Right renal pelvis (tissue), 4 donors: ENCODE data around the gene GCN1. TPM values are rescaled to one million over a fixed set of nuclear protein-coding genes. Genes with fewer than 3 reads are reported as not detected.

ENCODE experiments used
- DNase-seq, 4 donors: peaks; one replicate each; pipeline ENCODE4 v3.0.0-alpha.2; 2013; ENCODE audit warnings: low read depth in 4 of 4, low spot score in 3 of 4, missing footprints in 1 of 4
- polyA plus RNA-seq, 4 donors: library from polyadenylated mRNA; unstranded; fragments of 120-200 nt; gene quantifications; one replicate each; pipeline ENCODE4 v1.2.1, GENCODE V29; 2013; ENCODE audit not compliant: insufficient read length in 4 of 4

GCN1 gene
- polyA plus RNA-seq, 4 donors: 44.9 to 55.4 (median 51.4) TPM

GRCh38 chr12:120150919-120151525 lies 43.5 kb downstream of the GCN1 start:
- no peak for DNase-seq

DNA sequence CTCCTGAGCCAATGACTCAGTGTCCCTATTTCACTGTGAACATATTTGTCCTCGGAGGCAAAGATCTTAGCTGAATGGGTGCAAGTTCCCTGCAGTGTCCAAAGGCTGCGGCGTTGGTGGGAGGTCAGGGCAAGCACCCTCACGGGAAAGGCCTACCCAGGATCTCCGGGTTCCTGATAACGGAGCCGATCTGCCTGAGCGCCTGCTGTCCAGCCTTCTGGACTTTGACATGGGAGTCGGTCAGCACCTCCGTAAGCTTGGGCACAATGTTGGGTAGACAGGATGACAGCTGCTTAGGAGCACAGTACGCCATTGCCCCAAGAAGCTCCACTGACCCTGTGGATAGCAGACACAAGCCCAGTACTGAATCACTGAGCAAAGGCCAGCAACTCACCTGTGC lies 46.5 kb downstream of the GCN1 start:
- no peak for DNase-seq

- no peak for DNase-seq
These were observed 49.4 kb downstream of the GCN1 start for GRCh38 chr12:120145164-120145563.

DNA sequence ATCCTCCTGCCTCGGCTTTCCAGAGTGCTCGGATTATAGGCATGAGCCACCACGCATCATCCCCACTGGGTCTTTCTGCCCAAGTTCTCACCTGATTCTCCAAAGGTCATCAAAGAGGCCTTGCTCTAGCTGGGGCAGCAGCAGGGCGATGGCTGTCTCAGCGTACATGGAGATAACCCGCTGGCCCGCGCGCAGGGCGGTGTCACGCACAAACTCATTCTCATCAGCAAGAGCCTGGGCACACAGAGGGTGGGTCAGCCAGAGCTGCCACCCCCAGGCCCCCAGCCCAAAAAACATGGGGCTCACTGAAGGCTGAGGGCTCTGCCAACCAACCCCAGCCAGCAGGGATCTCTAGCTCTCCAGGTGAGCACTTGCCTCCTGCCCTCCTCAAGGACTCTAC lies 50.3 kb downstream of the GCN1 start:
- DNase-seq: no peak

DNA sequence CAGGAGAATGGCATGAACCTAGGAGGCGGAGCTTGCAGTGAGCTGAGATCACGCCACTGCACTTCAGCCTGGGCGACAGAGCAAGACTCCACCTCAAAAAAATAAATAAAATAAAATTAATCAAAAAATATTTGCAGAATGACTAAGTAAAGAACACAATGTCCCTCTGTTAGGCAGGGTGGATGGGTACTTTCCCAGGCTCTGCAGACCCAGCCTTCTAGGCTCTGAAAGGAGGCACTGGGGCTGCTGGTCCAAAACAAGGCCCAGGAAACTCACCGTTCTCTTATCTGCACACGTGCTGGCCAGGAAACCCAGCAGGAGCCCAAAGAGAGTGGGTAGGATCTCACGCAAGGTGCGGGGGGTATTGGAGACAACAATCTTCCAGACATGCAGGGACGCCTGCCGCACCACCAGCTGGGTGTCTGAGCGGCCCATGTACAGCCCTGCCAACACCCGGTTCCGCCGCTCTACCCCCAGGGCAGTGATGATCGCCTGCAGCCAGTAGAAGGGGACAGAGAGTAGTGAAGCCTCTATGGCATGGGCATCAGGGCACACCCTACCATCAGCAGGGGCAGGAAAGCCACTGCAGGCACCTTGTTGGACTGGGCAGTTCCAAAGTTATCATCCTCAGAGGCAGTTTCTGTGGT lies 52.2 kb downstream of the GCN1 start:
- no peak for DNase-seq

DNA sequence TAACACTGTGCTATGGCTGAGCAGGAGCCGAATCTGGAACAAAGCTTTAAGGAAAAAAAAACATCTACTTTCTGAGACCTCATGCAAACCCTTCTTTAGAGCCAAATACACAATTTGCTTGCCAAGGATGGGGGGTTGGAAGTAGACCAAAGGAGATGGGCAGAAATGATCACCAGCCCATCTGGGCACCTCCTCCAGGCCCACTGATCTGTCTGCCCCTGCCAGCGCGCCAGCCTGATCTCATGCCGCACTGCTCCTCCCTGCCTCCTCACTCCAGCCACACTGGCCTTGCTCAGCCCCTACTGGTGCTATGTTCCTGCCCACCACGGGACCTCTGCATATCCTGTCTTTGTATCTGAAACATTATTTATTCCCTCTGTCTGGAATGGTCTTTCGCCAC lies 53.2 kb downstream of the GCN1 start:
- no peak for DNase-seq

DNA sequence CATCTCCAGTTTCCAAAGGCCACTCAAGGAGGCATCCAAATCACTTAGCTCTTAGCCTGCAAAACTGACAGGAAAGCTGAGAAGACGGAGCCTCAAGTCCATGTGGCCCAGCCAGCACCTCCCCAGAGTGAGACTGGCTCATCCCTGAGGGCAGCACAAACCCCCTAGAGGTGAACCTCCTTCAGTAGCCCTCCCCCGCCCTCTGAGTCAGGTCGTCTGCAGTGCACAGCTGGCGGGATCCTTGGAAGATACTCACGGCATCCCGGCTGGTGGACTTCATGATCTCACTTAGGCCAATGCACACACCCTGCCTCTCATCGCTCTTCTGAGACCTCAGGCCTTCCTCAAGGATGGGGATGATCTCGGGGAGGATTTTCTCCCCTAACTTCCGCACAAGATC lies 53.9 kb downstream of the GCN1 start:
- no peak for DNase-seq

- DNase-seq: no peak
These were observed 54.6 kb downstream of the GCN1 start for GRCh38 chr12:120139958-120140357.

- no peak for DNase-seq
These were observed 56.1 kb downstream of the GCN1 start for GRCh38 chr12:120138366-120138765.

DNA sequence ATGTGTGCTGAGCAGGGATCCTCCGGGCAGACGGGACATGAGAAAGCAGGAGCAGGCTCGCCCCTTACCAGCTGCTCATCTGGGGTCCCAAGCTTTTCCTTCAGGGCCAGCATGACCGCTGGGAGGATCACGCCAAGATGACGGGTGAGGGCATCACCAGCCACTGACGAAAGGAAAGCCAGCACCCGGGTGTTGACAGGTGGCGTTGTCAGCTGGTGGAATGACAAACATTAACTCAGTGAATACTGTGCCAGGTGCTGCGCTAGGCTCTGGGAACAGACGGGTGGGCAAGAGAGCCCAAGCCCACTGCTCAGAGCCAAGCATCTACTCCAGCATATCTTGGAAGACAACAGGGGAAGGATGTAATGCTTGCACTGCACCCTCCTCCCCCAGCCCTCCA lies 56.7 kb downstream of the GCN1 start:
- DNase-seq: no peak

DNA sequence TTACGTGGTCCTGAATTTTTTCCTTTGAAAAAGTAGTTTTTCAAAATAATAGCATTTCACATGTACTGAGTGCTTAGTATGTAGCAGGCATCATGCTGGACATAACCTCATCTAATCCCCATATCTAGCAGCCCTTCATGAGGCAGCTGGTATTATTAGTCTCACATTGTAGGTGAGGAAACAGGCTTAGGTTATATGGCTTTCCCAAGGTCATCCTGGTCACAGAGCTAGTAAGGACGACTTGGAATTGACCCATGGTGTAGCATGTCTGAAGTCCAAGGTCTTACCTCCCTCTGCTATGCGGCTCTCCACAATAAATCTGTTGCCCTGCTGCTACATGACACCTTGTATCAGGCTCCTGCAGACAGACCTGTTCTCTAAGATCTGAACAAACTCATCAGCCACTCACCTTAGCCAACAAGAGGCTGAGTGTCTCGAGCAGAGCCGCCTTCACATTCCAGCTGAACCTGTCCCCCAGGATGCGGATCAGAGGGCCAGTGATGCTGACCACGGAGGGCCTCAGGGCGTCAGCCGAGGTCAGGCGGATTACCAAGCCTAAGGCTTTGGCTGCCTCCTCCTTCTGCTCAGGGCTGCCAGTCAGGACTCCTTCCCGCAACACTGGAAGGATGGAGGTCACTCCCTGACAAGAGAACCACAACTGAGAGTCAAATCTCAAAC lies 58.3 kb downstream of the GCN1 start:
- DNase-seq: no peak

GRCh38 chr12:120134307-120134980 lies 60.1 kb downstream of the GCN1 start:
- no peak for DNase-seq

DNA sequence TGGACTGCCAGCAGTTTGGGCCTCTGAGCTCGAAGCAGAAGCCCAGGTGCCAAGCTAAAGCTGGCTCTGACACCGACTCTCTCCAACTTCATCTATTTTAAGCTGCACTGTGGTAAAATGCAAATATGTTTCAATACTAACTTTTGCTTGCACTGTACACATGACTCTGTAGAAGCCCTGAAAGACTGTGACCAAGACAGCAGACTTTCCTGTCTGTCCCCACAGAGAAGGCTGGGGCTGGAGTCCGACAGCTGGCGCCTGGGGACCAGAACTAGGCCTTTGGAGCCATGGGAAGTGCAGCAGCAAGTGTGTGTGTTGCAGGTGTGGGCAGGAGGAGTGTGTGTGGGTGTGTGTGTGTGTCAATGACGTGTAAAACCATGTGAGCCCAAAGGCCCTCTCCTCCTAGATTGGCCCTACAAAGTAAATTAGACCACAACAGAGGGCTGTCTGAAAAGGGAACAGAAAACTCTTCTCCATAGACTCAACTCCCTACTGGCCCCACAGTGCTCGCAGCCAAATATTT lies 61.6 kb downstream of the GCN1 start:
- DNase-seq: no peak

- DNase-seq: no peak
These were observed 62.3 kb downstream of the GCN1 start for GRCh38 chr12:120132054-120132836.

DNA sequence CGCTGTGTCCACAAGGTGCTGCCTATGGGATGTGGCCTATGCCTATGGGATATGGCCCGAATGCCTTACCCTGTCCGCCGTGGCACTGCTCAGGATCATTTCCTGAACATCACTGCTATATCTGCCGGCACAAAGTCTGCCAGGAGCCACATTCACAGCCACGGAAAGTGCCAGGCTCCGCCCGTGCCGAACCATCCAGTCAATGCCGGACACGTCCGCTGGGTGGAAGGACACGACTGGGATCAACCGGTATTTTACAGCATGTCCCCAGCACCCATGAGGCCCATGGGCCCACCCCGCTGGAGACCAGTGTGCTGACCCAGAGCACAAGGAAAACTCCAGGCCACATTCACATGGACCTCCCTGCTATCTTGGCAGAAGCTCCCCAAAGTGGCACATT lies 63.4 kb downstream of the GCN1 start:
- no peak for DNase-seq

DNA sequence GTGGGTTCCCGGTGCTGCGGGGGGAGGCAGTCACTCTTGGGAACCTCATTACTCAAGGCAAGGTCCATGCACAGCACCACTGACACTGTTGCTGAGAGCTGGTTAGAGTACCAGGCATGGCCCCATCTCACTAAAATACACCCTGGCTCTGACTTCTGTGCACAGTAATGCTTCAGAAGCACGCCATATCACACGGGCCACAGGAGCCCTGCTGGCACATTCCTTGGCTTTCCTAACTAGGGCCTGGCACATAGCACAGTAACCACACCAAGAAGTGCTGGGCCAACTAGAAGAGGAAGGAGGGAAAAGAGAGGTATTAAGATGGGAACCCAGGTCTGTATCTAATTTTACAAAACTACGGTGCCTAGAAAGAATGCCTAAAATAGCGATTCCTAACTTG lies 64.5 kb downstream of the GCN1 start:
- DNase-seq: no peak

DNA sequence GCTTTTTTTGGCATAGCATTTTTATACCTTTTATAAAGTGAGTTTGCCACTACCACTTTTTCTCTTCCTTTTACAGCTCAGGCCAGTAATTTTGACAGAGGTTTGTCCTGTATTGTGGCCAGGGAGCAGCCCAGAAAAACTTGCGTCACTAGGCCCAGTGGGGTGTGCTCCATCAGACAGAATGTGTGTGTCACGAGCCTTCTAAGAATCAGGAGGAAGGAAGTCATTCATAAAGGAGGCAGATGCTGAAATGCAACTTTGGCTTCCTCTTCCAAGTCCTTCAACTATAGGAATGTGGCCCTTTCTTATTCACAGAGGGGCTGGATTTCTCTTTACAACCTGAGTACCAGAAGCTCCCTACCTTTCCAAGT lies 67.9 kb downstream of the GCN1 start:
- DNase-seq: no peak

DNA sequence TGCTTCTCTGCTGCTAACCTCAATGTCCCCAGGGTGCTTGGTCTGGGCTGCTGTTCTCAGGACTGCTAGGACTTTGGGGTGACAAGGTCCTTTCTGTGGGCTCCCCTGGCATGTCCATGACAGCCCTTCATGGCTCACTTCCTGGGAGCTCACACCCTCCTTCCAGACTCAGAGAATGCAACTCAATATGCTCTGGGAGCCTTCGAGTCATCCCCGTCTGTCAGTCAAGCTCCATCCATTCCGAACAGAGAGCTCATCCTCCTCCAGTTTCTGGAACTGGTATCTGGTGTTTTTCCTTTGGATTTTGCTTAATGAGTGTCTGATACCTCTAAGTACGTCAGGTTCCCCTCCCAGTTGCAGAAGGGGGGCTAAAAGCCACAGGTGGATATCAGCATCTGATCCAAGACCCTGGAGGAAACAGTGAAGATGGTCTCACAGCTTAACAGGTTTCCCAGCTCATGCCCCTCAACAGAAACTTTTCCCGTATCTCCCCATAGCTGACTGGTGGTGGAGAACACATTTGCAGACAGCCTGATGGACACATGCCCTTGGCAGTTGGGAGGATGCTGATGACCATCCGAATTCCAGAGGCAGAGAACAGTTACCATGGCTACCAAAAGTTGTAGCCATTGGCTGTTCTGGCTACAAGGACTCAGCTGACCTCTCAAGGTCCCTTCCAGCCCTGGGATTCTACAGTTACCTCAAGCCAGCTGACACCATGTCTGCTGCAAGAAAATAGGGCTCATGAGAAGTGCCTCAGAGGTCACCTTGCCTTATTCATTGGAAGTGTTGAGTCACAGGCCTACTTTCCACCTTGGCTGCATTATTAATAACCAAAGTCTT lies 68.5 kb downstream of the GCN1 start:
- DNase-seq: no peak

DNA sequence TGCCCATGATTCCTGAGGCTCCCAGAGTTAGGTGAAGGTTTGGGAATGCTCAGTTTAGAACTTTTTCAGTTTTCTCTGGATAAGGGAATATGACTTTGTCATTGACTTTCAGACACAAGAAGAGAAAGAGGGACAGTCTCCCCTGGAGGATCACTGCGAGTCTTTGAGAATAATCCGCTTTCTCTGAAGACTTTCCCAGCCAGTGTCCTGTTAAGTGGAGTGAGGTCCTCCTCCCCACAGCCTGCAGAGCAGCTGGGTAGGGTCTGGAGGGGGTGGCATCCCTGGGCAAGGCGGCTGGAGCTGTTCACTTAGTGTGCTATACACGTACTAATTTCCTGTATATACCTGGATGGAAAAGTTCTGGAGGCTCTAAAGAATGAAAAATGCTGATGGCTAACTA lies 69.5 kb downstream of the GCN1 start:
- DNase-seq: no peak

DNA sequence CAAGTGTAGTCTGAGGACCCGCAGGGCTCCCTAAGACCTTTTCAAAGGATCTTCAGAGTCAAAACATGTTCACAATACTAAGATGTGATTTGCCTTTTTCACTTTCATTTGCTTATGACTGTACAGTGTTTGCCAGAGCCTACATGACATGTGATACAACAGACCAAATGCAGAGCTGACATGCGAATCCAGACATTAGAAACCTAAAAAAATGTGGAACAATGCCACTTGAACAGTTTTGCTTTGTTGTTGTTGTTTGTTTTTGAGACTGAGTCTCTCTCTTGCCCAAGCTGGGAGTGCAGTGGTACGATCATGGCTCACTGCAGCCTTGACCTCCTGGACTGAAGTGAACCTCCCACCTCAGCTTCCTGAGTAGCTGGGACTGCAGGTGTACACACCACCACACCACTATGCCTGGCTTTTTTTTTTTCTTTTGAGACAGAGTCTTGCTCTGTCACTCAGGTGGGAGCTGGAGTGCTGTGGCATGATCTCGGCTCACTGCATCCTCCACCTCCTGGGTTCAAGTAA lies 72.7 kb downstream of the GCN1 start:
- no peak for DNase-seq
